GM19099 (cell line): Measurements from ENCODE around the gene INSRR.

ENCODE experiments used
- POLR2A ChIP-seq: IDR thresholded peaks from 3 replicates; pipeline ENCODE4 v1.6.1; 2011; ENCODE audit warnings: low read depth; ENCODE audit not compliant: insufficient read length; ENCODE audit errors: extremely low read depth

Gene INSRR

GRCh38 chr1:156853761-156854160 is 5.2 kb downstream of the INSRR start:
- no peak for TF ChIP-seq POLR2A

DNA sequence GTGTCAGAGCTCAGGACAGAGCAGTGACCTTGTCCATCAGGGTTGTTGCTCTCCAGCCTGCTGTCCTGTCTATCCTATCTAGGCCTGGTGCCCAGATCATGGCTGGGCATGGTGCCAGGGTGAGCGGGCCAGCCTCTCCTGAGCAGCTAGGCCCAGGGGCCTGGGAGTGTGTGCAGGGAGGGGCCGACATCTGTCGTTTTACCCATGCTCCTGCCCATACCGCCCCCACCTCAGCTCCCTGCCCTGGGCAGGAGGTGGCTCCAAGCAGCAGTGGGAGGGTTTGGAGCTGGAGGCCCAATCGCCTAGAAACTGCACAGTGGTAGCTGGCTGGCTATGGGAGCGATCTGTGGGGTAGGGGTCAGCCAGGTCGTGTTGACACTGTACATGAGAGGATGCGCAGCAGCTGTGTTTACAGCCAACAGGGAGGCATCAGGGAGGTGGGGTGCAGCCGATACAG is 6.5 kb downstream of the INSRR start:
- TF ChIP-seq POLR2A = no peak

DNA sequence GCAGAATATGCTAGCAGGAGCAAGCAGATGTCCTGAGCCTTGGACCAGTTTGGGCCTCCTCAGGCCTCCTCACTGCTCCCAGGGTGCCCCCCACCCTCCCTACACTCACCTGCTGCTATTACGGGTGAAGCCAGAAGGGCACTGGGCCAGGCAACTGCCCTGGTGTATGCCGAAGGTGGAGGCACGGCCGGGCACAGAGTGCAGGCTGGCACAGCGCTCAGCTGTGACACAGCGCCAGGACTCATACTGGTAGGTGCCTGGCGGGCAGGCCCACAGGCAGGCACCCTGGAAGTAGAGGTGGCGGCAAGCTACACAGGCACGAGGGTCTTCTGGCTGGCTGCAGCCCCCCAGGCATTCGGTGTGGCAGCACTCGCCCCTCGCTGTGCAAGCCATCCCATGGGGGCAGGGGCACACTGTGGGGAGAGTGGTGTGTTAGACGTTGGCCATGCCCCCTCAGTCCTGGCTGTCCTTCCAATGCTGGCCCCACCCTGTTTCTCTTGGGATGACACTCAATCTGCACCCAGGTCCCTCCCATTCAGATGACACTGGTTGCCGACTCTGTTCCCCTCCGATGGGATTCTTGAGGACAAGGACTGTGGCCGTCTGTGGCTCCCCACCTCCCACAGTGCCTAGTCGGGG is 7.0 kb downstream of the INSRR start:
- no peak for TF ChIP-seq POLR2A

DNA sequence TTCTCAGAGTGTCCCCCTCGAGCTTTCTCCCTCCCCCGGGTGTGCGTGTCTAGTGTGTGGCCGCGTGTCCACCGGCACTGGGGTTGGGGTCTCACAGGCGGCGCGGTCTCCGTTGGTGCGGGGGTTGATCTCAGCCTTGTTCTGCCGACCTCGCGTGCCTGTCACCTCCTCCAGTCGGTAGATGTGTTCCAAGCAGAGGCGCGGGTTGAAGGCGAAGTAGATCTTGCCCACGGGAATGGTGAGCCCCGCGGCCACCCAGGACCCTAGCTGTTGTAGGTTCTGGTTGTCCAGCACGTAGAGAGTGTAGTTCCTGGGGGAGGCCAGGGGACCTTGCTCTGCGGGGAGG is 9.8 kb downstream of the INSRR start:
- TF ChIP-seq POLR2A = no peak

DNA sequence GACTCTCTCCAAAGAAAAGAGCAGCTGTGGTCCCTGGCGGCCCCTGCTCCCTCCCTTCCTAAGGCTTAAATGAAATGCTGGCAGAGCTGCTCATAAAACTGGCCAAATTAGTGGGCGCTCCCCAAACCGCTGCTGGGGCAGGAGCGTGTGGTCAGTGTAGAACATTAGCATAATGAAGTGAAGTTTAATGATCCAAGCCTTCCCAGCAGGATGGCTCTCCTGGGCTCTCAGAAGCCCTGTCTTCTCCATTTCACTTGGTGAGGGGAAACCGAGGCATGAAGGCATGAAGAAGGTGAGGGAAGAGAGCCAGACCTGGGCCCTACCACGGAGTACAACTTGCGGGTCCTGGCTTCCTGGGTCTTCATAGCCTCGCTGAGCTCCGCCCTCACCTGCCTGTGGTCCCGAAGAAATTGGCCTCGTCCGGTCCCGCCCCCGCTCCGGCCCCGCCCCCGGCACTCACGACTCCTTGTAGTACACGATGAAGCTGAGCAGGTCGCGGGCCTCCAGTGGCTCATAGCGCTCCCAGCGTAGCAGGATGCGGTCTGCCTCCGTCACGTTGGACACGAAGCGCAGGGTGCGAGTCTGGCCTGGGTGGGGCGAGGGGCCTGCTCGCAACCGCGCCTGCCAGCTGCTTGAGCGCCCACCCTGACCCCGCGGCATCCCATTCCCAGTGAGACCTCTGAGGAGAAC is 10.3 kb downstream of the INSRR start:
- TF ChIP-seq POLR2A = no peak

DNA sequence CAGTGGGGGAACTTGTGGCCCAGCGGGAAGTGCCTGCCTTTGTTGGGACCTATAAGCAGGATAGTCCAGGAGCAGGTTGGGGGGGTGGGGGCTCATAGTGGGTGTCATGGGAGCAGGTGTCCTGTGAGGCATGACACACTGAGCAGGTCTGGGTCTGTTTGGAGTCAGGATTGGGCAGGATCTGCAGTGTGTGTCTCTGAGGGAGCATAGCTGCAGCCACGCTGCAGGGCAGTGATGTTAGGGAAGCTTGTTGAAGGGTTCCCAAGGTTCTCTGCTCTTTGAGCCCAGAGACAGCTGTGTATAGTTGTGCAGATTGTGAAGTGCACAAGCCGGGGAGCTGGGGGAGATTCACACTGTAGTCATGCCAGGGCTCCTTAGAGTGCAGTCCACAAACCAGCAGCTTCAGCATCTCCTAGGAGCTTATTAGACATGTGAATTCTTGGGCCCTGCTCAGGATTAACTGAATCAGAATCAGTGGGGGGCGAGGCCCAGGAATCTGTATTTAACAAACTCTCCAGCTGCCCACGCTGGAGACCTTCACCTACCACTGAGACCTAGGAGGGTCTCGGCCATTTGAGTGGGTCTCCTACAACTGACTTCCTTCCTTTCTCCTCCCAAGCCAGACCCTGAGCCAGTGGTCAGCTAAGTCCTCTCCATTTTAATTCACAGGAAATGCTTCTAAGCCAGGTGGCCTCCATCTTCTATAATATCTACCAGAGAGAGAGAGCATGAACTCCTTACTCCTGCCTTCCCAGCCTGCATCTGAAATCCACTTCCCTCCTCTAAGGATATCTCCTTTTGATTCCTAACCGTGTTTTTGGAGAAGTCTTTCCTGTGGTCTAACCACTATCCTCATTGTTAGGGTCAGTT is 11.1 kb downstream of the INSRR start:
- no peak for TF ChIP-seq POLR2A

- TF ChIP-seq POLR2A = no peak
These were observed 12.3 kb downstream of the INSRR start for GRCh38 chr1:156846643-156847042.

DNA sequence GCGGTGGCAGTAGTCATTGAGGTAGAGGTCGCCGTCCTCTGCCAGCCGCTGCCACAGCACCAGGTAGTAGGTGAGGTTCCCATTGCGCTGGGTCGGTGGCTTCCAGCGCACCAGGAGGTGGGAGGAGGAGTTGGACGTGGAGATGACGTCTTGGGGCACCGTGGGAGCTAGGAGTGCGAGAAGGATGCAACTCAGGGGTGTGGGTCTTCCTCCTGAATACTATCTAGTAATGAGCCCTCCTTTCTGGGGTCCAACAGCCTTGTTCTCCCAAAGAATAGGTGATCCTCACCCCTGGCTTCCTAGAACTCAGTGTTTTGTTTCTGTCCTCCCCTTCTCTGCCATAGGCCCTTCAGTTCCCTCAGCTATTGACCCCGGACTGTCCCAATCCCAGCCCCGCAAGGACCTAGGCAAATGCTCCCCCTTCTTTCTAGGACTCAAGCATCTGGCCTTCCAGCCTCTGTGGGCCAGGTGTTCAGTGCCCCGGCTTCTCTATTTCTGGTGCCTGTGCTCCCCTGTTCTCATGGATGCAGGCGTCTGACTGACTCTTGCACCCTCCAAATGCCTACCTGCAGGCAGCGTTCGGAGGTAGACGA is 12.9 kb downstream of the INSRR start:
- no peak for TF ChIP-seq POLR2A

DNA sequence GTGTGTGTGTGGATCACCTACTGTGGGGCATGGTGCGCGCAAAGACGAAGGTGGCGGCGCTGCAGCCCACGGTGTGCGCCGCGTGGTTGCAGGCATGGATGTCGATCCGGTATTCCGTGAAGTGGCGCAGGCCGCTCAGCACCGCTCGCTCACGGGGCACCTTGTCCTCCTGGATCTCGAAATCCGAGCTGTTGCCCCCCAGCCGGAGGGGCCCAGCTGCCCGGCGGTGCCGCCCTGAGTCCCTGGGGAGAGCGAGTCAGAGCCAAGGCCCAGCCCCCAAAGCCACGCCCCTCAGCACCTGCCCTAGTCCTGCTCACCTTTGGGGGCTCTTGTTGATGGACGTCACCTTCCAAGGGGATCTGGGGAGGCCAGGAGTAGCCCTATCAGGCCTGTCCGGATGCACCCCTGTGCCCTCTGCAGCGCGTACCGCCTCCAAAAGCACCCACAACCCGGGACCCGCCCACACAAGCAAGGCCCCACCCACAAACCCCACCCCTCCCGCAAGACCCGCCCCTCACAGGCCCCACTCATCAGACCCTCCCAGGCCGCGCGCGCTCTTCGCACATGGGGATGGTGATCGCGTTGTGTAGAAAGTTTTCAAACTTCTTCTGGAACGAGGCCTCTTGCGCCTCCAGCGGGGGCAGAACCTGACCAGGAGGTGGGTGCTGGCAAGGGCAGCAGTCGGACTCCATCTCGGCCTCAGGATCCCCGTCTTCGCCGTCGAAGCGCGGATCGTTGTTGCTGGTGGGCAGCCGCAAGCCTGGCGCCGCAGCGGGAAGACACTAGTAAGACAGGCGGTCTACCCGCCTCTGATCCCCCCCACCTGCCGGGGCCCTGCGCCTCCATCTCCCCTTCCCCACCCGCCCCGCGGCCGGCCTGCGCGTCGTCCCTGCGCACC is 13.6 kb downstream of the INSRR start:
- TF ChIP-seq POLR2A = no peak

DNA sequence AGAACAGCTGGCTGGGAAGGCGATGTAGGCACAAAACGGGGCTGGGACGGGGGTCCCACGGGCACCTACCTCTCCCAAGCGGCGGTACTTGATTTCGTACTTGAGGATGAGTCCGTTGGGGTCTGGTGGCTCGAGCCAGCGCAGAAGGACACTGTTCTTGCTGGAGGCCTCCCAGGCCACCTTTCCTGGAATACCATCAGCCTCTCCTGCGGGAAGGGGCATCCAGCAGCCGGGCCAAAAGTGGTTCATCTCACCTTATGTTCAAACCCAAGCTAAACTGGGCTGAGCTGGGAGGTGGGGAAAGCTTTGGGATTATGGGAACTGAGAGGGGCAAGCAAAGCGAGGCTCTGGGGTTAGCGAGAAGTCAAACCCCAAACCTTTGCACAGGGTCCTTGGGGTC is 14.3 kb downstream of the INSRR start:
- no peak for TF ChIP-seq POLR2A

DNA sequence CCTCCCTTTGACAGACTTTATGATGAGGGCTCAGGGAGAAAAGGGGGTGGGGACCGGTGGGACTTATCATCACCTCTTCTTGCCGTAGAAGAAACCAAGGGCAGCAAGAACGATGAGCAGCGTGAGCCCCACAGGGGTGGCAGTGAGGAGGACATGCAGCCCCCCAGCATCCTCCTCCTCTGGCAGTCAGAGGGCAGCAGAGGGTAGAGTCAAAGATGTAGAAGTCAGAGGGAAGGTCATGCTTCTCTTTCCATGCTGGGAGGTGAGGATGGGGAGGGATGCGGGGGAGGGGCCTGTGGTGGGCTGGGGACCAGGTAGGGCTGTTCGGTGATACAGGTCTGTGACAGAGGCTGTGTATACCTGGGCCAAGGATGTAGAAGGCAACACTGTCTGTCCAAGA is 14.8 kb downstream of the INSRR start:
- TF ChIP-seq POLR2A = no peak

DNA sequence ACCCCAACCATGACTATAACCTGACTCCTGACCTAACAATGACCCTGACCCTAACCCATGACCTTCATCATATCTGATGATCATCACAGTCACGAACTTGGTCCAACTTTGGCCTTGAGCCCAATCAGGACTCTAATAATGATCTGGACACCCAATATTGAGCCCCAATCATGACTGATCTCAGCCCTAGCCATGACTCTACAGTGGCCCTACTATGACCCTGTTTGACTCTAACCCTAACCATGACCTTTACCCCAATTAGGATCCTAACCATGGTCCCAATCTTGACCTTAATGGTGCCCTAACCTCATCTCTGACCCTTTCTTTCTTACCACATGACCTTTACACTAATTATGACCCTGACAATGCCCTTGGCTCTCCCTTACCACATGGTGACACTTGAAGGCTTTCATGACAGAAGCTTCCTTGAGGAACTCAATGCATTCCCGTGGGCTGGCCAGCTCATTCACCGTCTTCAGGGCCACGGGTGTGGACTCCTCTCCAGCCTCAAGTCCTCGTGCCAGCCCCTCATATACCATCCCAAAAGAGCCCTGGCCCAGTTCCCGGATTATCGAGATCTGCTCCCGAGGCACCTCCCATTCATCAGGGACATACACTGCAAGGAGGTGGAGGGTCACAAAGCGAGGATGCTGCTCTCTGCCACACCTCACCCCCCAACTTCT is 16.2 kb downstream of the INSRR start:
- no peak for TF ChIP-seq POLR2A

DNA sequence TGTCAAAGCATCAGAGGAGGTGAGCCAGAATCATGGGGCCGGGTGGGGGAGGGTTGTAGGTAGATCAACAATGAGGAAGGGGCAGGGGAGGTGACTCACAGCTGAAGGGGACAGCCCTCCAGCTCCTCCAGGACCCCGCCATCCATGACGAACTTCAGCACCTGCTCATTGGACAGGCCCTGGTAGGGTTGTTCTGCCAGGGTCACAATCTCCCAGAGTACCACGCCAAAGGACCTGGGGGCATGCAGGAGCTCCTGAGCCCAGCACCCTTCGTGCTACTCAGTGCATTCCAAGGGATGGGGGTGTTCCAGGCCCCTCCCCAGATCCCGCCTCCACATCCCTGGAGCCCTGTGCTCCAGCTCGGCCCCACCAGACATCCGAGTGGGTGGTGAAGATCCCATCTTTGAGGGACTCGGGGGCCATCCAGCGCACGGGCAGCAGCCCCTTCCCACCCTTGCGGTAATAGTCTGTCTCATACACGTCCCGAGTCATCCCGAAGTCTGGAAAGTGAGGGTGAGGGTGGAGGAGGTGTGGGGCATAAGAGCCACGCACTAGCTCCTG is 17.5 kb downstream of the INSRR start:
- no peak for TF ChIP-seq POLR2A

DNA sequence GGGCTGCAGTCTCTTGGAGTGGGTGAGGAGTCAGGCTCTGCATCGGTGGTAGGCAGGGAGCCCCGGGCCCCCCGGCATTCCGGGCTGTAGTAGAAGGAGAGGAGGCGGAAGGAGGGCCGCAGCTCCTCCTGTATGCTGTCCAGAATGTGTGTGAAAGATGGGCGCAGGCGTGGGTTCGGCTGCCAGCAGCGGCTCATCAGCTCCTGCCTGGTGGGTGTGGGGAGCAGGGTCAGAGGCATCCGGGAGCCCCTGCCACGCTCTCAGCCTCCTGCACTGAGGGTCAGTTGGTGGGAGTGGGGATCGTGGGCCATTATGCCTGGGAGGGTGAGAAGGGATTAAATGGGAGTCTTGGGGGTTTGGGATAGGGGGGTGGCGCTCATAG is 18.0 kb downstream of the INSRR start:
- TF ChIP-seq POLR2A = no peak

DNA sequence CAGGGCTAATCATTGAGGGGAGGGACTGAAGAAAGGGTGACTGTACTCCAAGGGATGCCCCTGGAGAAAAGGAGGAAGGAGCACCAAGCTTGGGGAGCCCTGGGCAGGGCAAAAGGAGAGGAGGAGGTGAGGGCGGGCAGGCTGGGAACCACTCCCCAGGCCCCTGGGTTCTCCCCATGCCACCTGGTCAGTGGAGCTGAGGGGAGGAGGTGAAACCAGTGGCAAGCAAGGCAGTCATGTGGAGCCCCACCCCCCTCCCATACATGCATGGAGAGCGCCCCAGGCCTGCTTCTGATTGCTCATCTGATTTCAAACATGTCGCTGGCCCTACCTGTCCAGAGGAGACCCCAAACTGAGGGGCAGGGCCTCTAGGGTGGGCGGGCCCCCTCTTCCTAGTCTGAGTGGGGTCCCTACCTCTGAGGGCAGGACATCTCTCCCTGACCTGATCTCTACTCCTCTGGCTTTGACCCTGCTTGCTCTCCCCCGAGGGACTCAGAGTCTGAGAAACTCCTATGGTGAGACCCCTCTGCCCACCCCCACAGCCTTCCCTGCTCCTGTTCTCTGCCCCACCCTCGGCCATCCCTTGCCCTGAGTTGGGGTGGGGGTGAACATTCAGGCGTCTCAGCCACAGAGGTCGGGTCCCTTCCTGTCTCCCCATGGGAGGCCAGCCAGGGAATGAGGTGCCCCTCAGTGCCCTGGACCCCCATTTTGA is 18.6 kb downstream of the INSRR start:
- TF ChIP-seq POLR2A = no peak
